Kidney (tissue), 14 donors: Measurements from ENCODE around the gene NARS2. TPM values are rescaled to one million over a fixed set of nuclear protein-coding genes. Genes with fewer than 3 reads are reported as not detected.
A peak's percentile ranks its signal among the peaks of the same experiment; 100 is the strongest.
"Not testable (repeated sequence)": the region's sequence is repeated elsewhere in the genome, so short reads cannot be mapped to it uniquely, and the experiment has no call there.

Experiments used
- DNase-seq, 5 donors: peaks; one replicate each; pipeline ENCODE4 v3.0.0-alpha.2; 2013 to 2020
- FAIRE-seq: peaks from 2 replicates; lab custom pipeline; 2012; peaks lifted over from hg19 to GRCh38; lab: Jason Lieb, UNC
- H3K27ac ChIP-seq, 2 donors: one replicate each; pipeline ENCODE4 v1.7.0; 2013; ENCODE audit warnings: low read depth in 2 of 2, low read length in 2 of 2, inconsistent platforms in 1 of 2
- H3K27me3 ChIP-seq: one replicate; pipeline ENCODE4 v1.7.1; 2013; ENCODE audit warnings: low read length, inconsistent platforms; ENCODE audit not compliant: control insufficient read depth, insufficient read depth
- H3K36me3 ChIP-seq, 3 donors: one replicate each; pipeline versions ENCODE4 v1.7.0 to v1.7.1; 2013; ENCODE audit warnings: low read length in 3 of 3, control low read depth in 1 of 3, inconsistent platforms in 1 of 3; ENCODE audit not compliant: insufficient read depth in 3 of 3, control insufficient read depth in 2 of 3
- H3K4me1 ChIP-seq, 3 donors: one replicate each; pipeline versions ENCODE4 v1.7.0 to v1.7.1; 2013; ENCODE audit warnings: low read length in 3 of 3, inconsistent platforms in 1 of 3, low read depth in 1 of 3; ENCODE audit not compliant: control insufficient read depth in 2 of 3, insufficient read depth in 2 of 3
- H3K4me3 ChIP-seq, 3 donors: one replicate each; pipeline versions ENCODE4 v1.7.0 to v1.8.1; 2013; ENCODE audit warnings: low read length in 3 of 3, control low read depth in 1 of 3, inconsistent platforms in 1 of 3
- H3K9ac ChIP-seq, 3 donors: one replicate each; pipeline versions ENCODE4 v1.7.0 to v1.7.1; 2013; ENCODE audit warnings: low read length in 3 of 3, control low read depth in 1 of 3, inconsistent platforms in 1 of 3
- H3K9me3 ChIP-seq, 3 donors: one replicate each; pipeline versions ENCODE4 v1.7.0 to v1.7.1; 2013; ENCODE audit warnings: low read length in 3 of 3, control low read depth in 1 of 3, inconsistent platforms in 1 of 3; ENCODE audit not compliant: control insufficient read depth in 2 of 3, insufficient read depth in 1 of 3
- CTCF ChIP-seq: IDR thresholded peaks from 3 replicates; pipeline ENCODE4 v1.5.1; 2012; ENCODE audit warnings: mild to moderate bottlenecking, moderate library complexity, borderline replicate concordance; ENCODE audit not compliant: insufficient read depth; ENCODE audit errors: extremely low read depth
- intact Hi-C: fragments of 100-400 bp; cut with DNase I; formaldehyde crosslinking; loops from one replicate; pipeline ENCODE4 v1.11.1; 2022
- polyA plus RNA-seq: library from polyadenylated mRNA; stranded (reverse); fragments of 350-450 nt; fragmentation: Illumina TruSeq; extraction: RNeasy Lipid Tissue Mini Kit (QIAGEN cat#74804); gene quantifications from one replicate; pipeline ENCODE4 v1.2.3, GENCODE V29; 2014; ENCODE audit warnings: low read depth, low replicate concordance; ENCODE audit not compliant: insufficient read depth
- total RNA-seq: library from RNA; stranded (reverse); fragmentation: NEBNext Ultra II Directional; extraction: Animal tissue kit (Norgen Biotek cat#: 25700); gene quantifications from one replicate; pipeline ENCODE4 v1.2.1, GENCODE V29; 2021
- donor health status: control.
- donor health status: control.
- donor health status: control.
- donor health status: control.
- donor health status: control.
- donor health status: DM: yes; HTN: yes; CAD: no.
- donor health status: Normal renal cell carcinoma (clear cell type).

Gene NARS2
- total and polyA plus RNA-seq, 2 donors from 2014 or later: 13.0 to 13.2 TPM

GRCh38 chr11:78564490-78565467 is 9.9 kb downstream of the NARS2 start:
- TF ChIP-seq CTCF: peak; percentile 65
- DNase-seq (peak in 3 of 5 donors; percentile 31 to 82 (median 69)), FAIRE-seq (peak; percentile 85)
- H3K27ac ChIP-seq: no peak overlapping the region
- H3K9me3 ChIP-seq: no peaks in the 10 kb centered on the region
- no peak overlapping the region for H3K9ac ChIP-seq
- H3K4me3 ChIP-seq: no peak overlapping the region
- intact Hi-C loops: loop anchor here (10.0 kb wide), 1 partner anchor 340 kb away; no protein-coding TSS in a partner anchor
- H3K27me3 ChIP-seq: no peaks in the 10 kb centered on the region
- H3K4me1 ChIP-seq: peaks cover 4 to 12% (median 11%) of the 10 kb centered on the region in 3 donors
- H3K36me3 ChIP-seq: peaks cover 0 to 19% (median 7%) of the 10 kb centered on the region in 3 donors

GRCh38 chr11:78564037-78564436 is 10.6 kb downstream of the NARS2 start:
- H3K27me3 ChIP-seq, DNase-seq, FAIRE-seq, H3K9ac ChIP-seq, H3K4me3 ChIP-seq, H3K27ac ChIP-seq, H3K9me3 ChIP-seq: not testable (repeated sequence)
- Histone ChIP-seq H3K4me1 (peaks cover 4 to 12% (median 11%) of the 10 kb centered on the region in 3 donors), H3K36me3 (peaks cover 0 to 19% (median 7%) of the 10 kb centered on the region in 3 donors)
- intact Hi-C loops: loop anchor here (10.0 kb wide), 1 partner anchor 339 kb away; no protein-coding TSS in a partner anchor

- not testable (repeated sequence) for H3K4me3 ChIP-seq, H3K9ac ChIP-seq, DNase-seq, H3K9me3 ChIP-seq, H3K27me3 ChIP-seq, H3K27ac ChIP-seq, FAIRE-seq
- Histone ChIP-seq H3K36me3 (peaks cover 0 to 15% (median 3%) of the 10 kb centered on the region in 3 donors), H3K4me1 (peaks cover 4 to 12% (median 11%) of the 10 kb centered on the region in 3 donors)
- intact Hi-C loops: loop anchor here (10.0 kb wide), 1 partner anchor 338 kb away; no protein-coding TSS in a partner anchor
Observed at GRCh38 chr11:78563090-78563489, 11.6 kb downstream of the NARS2 start.

GRCh38 chr11:78562398-78562797 is 12.3 kb downstream of the NARS2 start:
- Histone ChIP-seq H3K27me3 (no peaks in the 10 kb centered on the region), H3K9me3 (no peaks in the 10 kb centered on the region), H3K4me1 (peaks cover 4 to 12% (median 11%) of the 10 kb centered on the region in 3 donors), H3K4me3 (no peak overlapping the region), H3K27ac (peak overlapping the region in 1 of 2 donors; percentile 52), H3K9ac (peak overlapping the region in 1 of 3 donors; percentile 22), H3K36me3 (peaks cover 0 to 12% (median 4%) of the 10 kb centered on the region in 3 donors)
- no peak for TF ChIP-seq CTCF
- intact Hi-C loops: loop anchor here (10.0 kb wide), 1 partner anchor 338 kb away; no protein-coding TSS in a partner anchor
- DNase-seq (no peak), FAIRE-seq (no peak)
